HG02981 (cell line): Measurements from ENCODE around the gene INO80B.

Source experiments
- ATAC-seq: cut with Tn5 transposase; IDR thresholded peaks from one replicate; pipeline ENCODE4 v1.9.1; 2021; ENCODE audit warnings: mild to moderate bottlenecking, moderate library complexity; ENCODE audit not compliant: unreplicated experiment

Gene INO80B

GRCh38 chr2:74500578-74500946 lies 45.7 kb downstream of the INO80B start:
- ATAC-seq: no peak

GRCh38 chr2:74501335-74502071 lies 46.6 kb downstream of the INO80B start:
- ATAC-seq: no peak

GRCh38 chr2:74502147-74502719 lies 47.3 kb downstream of the INO80B start:
- no peak for ATAC-seq

DNA sequence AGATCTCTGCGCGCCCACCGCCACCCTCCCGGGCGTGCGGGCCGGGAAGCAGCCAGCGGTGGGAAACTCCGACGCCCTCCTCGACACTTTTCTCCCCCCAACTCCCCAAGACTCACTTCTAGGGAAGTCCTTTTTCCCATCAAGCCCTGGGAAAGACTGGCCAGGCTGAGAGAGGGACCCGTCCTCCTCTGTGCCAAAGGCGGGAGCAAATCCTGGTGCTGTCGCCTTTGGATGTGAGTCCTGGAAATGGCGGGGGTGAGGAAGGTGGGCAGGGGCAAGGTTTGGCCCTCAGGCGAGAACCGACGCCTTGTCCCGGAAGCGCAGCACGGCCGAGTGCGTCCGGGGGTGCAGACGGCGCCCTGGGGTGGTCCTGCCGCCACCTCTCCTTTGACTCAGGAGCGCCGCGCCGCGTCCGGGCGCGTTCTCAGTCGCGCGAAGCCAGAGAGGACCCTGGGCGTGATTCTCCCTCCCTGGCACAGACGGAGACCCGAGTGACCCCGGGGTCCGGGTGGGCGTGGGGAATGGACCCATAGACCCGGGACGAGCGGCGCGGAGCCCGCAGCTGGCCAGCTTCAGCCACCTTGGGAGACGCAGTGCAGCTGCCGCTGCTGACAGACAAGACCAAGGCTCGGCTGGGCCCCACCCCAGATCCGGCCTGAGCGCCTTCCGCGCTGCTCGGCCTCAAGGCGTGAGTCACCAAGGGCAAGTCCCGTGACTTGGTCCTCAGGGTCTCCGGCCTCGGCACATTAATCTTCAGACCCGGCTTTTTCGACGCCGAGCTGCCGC lies 48.0 kb downstream of the INO80B start:
- peak; percentile 35 for ATAC-seq

- ATAC-seq: no peak
Measured at GRCh38 chr2:74503506-74504475, 48.9 kb downstream of the INO80B start.

GRCh38 chr2:74504591-74504990 lies 49.7 kb downstream of the INO80B start:
- no peak for ATAC-seq

DNA sequence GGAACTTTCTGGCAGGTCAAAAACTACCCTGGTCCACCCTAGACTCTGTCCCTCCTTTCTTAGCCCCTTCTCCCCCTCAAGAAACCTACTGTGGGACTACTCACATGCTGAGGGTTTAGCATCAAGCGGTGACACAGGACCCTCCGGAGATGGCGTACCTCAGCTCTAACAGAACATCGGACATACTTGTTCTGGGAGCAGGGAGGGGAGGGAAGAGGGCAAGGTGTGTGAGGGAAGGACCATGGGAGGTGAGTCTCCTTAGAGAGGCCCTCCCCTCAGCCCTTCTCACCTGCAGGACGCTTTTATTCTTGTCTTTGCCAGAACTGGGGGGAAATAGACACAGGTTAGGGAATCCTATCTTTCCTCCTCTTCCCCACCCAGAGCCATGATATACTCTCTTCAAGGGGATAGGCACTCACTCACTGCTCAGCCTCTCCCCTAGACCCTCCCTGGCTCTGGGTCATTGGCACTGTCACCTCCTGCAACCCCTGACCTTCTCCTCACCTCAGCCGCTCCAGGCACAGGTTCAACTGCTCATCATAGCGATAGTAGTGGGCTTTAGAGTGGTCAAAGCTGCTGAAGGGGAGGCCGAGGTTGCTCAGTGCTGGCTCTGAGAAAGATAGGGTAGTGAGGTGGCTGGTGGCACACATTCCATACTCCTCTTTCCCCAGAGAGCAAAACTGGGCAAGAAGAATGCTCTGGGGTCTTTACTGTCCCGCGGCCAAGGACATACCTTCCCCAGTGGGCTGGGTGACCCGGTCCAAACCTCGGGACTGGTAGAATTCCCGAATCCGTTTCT lies 50.8 kb downstream of the INO80B start:
- no peak for ATAC-seq

GRCh38 chr2:74507145-74507925 lies 52.4 kb downstream of the INO80B start, which contains the start of gene PCGF1:
PCGF1 (minus strand) TSS chr2:74507695; CDS start chr2:74507668, 27 bp downstream.
- peak; percentile 84 for ATAC-seq
